ENCODE measurements around the gene TTI1.

DNA sequence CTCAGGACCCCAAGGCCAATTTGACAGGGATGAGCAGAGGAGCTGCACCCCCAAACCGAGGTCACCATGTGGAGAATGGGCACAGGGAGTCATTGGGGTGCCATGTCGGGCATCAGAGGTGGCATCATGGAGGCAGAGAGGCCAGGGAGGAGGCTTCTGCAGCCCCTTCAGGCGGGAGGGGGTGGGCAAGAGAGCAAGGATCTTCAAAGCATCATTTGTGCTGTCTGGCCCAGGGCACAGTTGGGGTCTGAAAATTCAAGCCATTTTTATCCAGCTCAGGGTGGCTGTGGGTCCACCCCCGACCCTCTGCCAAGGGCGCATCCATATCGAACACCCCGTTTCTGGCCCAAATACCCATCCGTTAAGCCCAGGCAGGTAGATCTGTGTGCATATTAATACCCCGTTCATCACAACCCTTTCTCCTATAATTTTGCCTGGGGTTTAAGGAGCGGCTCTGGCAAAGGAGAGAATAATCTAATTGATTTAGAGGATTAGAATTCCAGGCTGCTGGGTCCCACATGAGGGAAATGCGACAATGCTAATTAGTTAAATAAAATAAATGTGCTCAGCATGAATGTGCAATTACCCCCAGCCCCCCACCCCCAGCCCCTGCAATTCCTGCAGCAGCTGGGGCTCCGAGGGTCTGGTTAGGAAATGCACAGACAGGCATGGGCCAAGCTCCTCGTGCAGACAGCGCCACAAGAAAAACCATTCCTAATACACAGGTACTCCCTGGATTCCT is 98.5 kb downstream of the TTI1 start:
- TF ChIP-seq, protein P1, sequence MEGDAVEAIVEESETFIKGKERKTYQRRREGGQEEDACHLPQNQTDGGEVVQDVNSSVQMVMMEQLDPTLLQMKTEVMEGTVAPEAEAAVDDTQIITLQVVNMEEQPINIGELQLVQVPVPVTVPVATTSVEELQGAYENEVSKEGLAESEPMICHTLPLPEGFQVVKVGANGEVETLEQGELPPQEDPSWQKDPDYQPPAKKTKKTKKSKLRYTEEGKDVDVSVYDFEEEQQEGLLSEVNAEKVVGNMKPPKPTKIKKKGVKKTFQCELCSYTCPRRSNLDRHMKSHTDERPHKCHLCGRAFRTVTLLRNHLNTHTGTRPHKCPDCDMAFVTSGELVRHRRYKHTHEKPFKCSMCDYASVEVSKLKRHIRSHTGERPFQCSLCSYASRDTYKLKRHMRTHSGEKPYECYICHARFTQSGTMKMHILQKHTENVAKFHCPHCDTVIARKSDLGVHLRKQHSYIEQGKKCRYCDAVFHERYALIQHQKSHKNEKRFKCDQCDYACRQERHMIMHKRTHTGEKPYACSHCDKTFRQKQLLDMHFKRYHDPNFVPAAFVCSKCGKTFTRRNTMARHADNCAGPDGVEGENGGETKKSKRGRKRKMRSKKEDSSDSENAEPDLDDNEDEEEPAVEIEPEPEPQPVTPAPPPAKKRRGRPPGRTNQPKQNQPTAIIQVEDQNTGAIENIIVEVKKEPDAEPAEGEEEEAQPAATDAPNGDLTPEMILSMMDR (IDR thresholded peaks at IDR 0.05), result no peak
- no peak for TF ChIP-seq EZH2 (IDR thresholded peaks at IDR 0.05; ENCODE audit: borderline replicate concordance, insufficient read depth, low read depth, low read length, poor library complexity, severe bottlenecking)

All from B cell (primary cell).